IPS-NIHi7 (cell line): ENCODE data around the gene EPB41L2.

Experiments
- DNase-seq: peaks from one replicate; pipeline ENCODE4 v3.0.0; 2012; ENCODE audit warnings: mixed read lengths; ENCODE audit errors: extremely low spot score

EPB41L2 gene

GRCh38 chr6:130865793-130866192, 197.3 kb downstream of the EPB41L2 start:
- DNase-seq = no peak

GRCh38 chr6:130864344-130864743, 198.7 kb downstream of the EPB41L2 start:
- no peak for DNase-seq

- DNase-seq = no peak
Measured at GRCh38 chr6:130863415-130864230, 199.4 kb downstream of the EPB41L2 start.

- no peak for DNase-seq
Measured at GRCh38 chr6:130862370-130862769, 200.7 kb downstream of the EPB41L2 start.

- DNase-seq = no peak
Measured at GRCh38 chr6:130859161-130859867, 203.7 kb downstream of the EPB41L2 start.

GRCh38 chr6:130858498-130859160, 204.4 kb downstream of the EPB41L2 start:
- DNase-seq = no peak

GRCh38 chr6:130858054-130858453, 205.0 kb downstream of the EPB41L2 start:
- no peak for DNase-seq

GRCh38 chr6:130853555-130854183, 209.4 kb downstream of the EPB41L2 start:
- no peak for DNase-seq

GRCh38 chr6:130852844-130853554, 210.0 kb downstream of the EPB41L2 start:
- no peak for DNase-seq

GRCh38 chr6:130851026-130851425, 212.0 kb downstream of the EPB41L2 start:
- DNase-seq = no peak

GRCh38 chr6:130849594-130849993, 213.5 kb downstream of the EPB41L2 start:
- DNase-seq = no peak

GRCh38 chr6:130848945-130849344, 214.1 kb downstream of the EPB41L2 start:
- peak; percentile 43 for DNase-seq

- no peak for DNase-seq
Measured at GRCh38 chr6:130847001-130847910, 215.8 kb downstream of the EPB41L2 start.

GRCh38 chr6:130846501-130846900, 216.5 kb downstream of the EPB41L2 start:
- no peak for DNase-seq

- DNase-seq = peak; percentile 45
Measured at GRCh38 chr6:130843575-130844320, 219.3 kb downstream of the EPB41L2 start.

GRCh38 chr6:130841128-130841728, 221.8 kb downstream of the EPB41L2 start:
- DNase-seq = no peak

- no peak for DNase-seq
Measured at GRCh38 chr6:130840050-130840449, 223.0 kb downstream of the EPB41L2 start.

GRCh38 chr6:130839379-130839778, 223.7 kb downstream of the EPB41L2 start:
- no peak for DNase-seq

GRCh38 chr6:130838951-130839350, 224.1 kb downstream of the EPB41L2 start:
- DNase-seq = no peak
